Measurements from ENCODE around the gene RARG. TPM values are rescaled to one million over a fixed set of nuclear protein-coding genes. Genes with fewer than 3 reads are reported as not detected.

Gene RARG
- total RNA-seq, 1 donor from 2014 or later = 29.8 TPM

GRCh38 chr12:53233671-53234121 is 1.7 kb upstream of the RARG start:
- peak overlapping the region in 1 of 2 donors; percentile 70 for H3K4me3 ChIP-seq
- H3K27ac ChIP-seq = peak overlapping the region; percentile 87 to 88
- no peaks in the 10 kb centered on the region for H3K27me3 ChIP-seq
- no peak for DNase-seq (ENCODE audit: low spot score in 2 of 2)
- H3K36me3 ChIP-seq = no peaks in the 10 kb centered on the region
- H3K4me1 ChIP-seq = peaks cover 5 to 33% of the 10 kb centered on the region in 2 donors
- intact Hi-C loops (cut with DNase I) = loop anchor here (5.0 kb wide), 1 partner anchor 64 kb away; the partner anchor contains the start of genes MYG1 and PFDN5
- no peak for TF ChIP-seq CTCF (IDR thresholded peaks at IDR 0.05)
- H3K9me3 ChIP-seq = no peaks in the 10 kb centered on the region

GRCh38 chr12:53232646-53233461 is 845 bp upstream of the RARG start:
- Histone ChIP-seq H3K27ac (peak overlapping the region; percentile 87 to 88), H3K9me3 (no peaks in the 10 kb centered on the region), H3K27me3 (no peaks in the 10 kb centered on the region), H3K36me3 (peaks cover 0 to 1% of the 10 kb centered on the region in 2 donors), H3K4me3 (peak overlapping the region; percentile 58 to 70), H3K4me1 (peaks cover 5 to 33% of the 10 kb centered on the region in 2 donors)
- TF ChIP-seq CTCF (IDR thresholded peaks at IDR 0.05) = no peak
- peak in 1 of 2 donors; percentile 82 for DNase-seq (ENCODE audit: low spot score in 2 of 2)
- intact Hi-C loops (cut with DNase I) = loop anchor here (1.0 to 5.0 kb wide), 2 partner anchors 18 to 64 kb away; partner anchors contain the start of genes MYG1 and PFDN5

- Histone ChIP-seq H3K4me3 (peak overlapping the region; percentile 58 to 70), H3K36me3 (peaks cover 9 to 13% of the 10 kb centered on the region in 2 donors), H3K27ac (peak overlapping the region; percentile 87 to 88), H3K4me1 (peaks cover 5 to 33% of the 10 kb centered on the region in 2 donors), H3K27me3 (no peaks in the 10 kb centered on the region), H3K9me3 (no peaks in the 10 kb centered on the region)
- no peak for DNase-seq (ENCODE audit: low spot score in 2 of 2)
- intact Hi-C loops (cut with DNase I) = loop anchor here (1.0 to 5.0 kb wide), 2 partner anchors 10 to 66 kb away; partner anchors contain the start of genes MYG1 and PFDN5
- no peak for TF ChIP-seq CTCF (IDR thresholded peaks at IDR 0.05)
Observed at GRCh38 chr12:53231671-53231920, 413 bp downstream of the RARG start.

GRCh38 chr12:53230108-53230845 is 1.7 kb downstream of the RARG start:
- Histone ChIP-seq H3K4me3 (peak overlapping the region; percentile 58 to 70), H3K36me3 (peaks cover 9 to 13% of the 10 kb centered on the region in 2 donors), H3K27me3 (no peaks in the 10 kb centered on the region), H3K9me3 (no peaks in the 10 kb centered on the region), H3K4me1 (peaks cover 9 to 43% of the 10 kb centered on the region in 2 donors), H3K27ac (peak overlapping the region; percentile 87 to 88)
- intact Hi-C loops (cut with DNase I) = loop anchor here (5.0 kb wide), 1 partner anchor 67 kb away; the partner anchor contains the start of genes MYG1 and PFDN5
- DNase-seq (ENCODE audit: low spot score in 2 of 2) = peak in 1 of 2 donors; percentile 71
- TF ChIP-seq CTCF (IDR thresholded peaks at IDR 0.05) = no peak

GRCh38 chr12:53229454-53229853 is 2.6 kb downstream of the RARG start:
- Histone ChIP-seq H3K4me3 (peak overlapping the region in 1 of 2 donors; percentile 70), H3K36me3 (peaks cover 9 to 13% of the 10 kb centered on the region in 2 donors), H3K27ac (peak overlapping the region; percentile 87 to 88), H3K4me1 (peaks cover 12 to 48% of the 10 kb centered on the region in 2 donors), H3K9me3 (no peaks in the 10 kb centered on the region), H3K27me3 (no peaks in the 10 kb centered on the region)
- intact Hi-C loops (cut with DNase I) = loop anchor here (10.0 kb wide), 1 partner anchor 1185 kb away; no protein-coding TSS in a partner anchor
- no peak for TF ChIP-seq CTCF (IDR thresholded peaks at IDR 0.05)
- DNase-seq (ENCODE audit: low spot score in 2 of 2) = no peak

Measured in ascending aorta (tissue), 2 donors.